Activated naive CD8-positive, alpha-beta T cell treated with anti-CD3 and anti-CD28 coated beads, Interleukin-2, amount 50 U/mL, for 16 hours (primary cell): ENCODE measurements around the gene EPSTI1.

Experiments used
- DNase-seq: peaks from one replicate; pipeline ENCODE4 v3.0.0-alpha.2; 2020; ENCODE audit warnings: low read depth, low spot score

EPSTI1 gene

GRCh38 chr13:42971691-42972347 lies 20.2 kb downstream of the EPSTI1 start:
- no peak for DNase-seq

GRCh38 chr13:42970824-42971690 lies 21.0 kb downstream of the EPSTI1 start:
- DNase-seq: no peak

GRCh38 chr13:42969565-42970172 lies 22.4 kb downstream of the EPSTI1 start:
- peak; percentile 60 for DNase-seq

GRCh38 chr13:42968906-42969305 lies 23.1 kb downstream of the EPSTI1 start:
- DNase-seq: no peak

- no peak for DNase-seq
Measured at GRCh38 chr13:42967660-42968059, 24.4 kb downstream of the EPSTI1 start.

- no peak for DNase-seq
Measured at GRCh38 chr13:42965281-42965680, 26.8 kb downstream of the EPSTI1 start.

GRCh38 chr13:42964761-42965161 lies 27.3 kb downstream of the EPSTI1 start:
- no peak for DNase-seq

GRCh38 chr13:42959615-42960014 lies 32.4 kb downstream of the EPSTI1 start:
- DNase-seq: no peak

- no peak for DNase-seq
Measured at GRCh38 chr13:42957881-42958280, 34.2 kb downstream of the EPSTI1 start.

GRCh38 chr13:42950181-42950580 lies 41.9 kb downstream of the EPSTI1 start:
- no peak for DNase-seq

GRCh38 chr13:42947925-42948324 lies 44.1 kb downstream of the EPSTI1 start:
- DNase-seq: no peak

- no peak for DNase-seq
Measured at GRCh38 chr13:42946927-42947326, 45.1 kb downstream of the EPSTI1 start.

- no peak for DNase-seq
Measured at GRCh38 chr13:42929886-42930535, 62.0 kb downstream of the EPSTI1 start.

GRCh38 chr13:42926555-42926954 lies 65.5 kb downstream of the EPSTI1 start:
- no peak for DNase-seq

GRCh38 chr13:42926043-42926442 lies 66.0 kb downstream of the EPSTI1 start:
- no peak for DNase-seq

- no peak for DNase-seq
Measured at GRCh38 chr13:42925626-42926025, 66.4 kb downstream of the EPSTI1 start.

GRCh38 chr13:42924344-42924743 lies 67.7 kb downstream of the EPSTI1 start:
- no peak for DNase-seq

- DNase-seq: no peak
Measured at GRCh38 chr13:42907745-42908144, 84.3 kb downstream of the EPSTI1 start.

GRCh38 chr13:42906257-42906656 lies 85.8 kb downstream of the EPSTI1 start:
- DNase-seq: no peak

- DNase-seq: no peak
Measured at GRCh38 chr13:42905579-42905978, 86.5 kb downstream of the EPSTI1 start.

GRCh38 chr13:42899266-42899665 lies 92.8 kb downstream of the EPSTI1 start:
- DNase-seq: no peak

GRCh38 chr13:42895776-42896175 lies 96.3 kb downstream of the EPSTI1 start:
- no peak for DNase-seq
